ENCODE results near the gene AGO4.
"Not testable (repeated sequence)": the region's sequence is repeated elsewhere in the genome, so short reads cannot be mapped to it uniquely, and the experiment has no call there.

Gene AGO4

DNA sequence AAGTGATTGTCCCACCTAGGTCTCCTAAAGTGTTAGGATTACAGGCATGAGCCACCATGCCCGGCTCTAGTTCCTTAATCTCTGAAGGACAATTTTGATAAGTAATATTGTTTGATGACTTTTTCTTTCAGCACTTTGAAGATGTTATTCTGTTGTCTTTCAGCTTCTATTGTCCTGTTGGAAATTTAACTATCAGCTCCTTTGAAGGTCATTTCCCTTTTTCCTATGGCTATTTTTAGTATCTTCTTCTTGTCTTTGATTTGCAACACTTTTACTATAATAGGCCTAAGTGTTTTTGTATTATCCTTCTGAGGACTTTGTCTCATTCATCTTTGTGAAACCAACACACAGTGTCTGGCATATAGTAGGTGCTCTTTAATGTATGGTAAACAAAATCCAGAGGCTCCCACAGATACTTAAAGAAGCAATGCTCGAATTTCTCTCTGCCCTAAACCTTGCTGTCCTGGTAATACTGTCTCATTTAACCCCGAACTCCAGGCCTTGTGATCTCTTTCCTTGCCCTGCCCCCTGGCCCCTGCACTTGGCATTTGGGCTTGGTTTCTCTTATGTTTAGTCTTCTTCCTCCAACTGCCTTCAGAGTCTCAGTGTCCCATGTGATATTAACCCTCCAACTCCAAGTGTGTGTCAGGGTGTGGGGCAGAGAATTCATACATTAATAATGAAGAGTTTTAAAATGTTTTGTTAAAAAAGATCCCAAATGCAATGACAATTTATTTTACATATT is 56.2 kb downstream of the AGO4 start:
- no peak for DNase-seq (ENCODE audit: low read depth)

DNA sequence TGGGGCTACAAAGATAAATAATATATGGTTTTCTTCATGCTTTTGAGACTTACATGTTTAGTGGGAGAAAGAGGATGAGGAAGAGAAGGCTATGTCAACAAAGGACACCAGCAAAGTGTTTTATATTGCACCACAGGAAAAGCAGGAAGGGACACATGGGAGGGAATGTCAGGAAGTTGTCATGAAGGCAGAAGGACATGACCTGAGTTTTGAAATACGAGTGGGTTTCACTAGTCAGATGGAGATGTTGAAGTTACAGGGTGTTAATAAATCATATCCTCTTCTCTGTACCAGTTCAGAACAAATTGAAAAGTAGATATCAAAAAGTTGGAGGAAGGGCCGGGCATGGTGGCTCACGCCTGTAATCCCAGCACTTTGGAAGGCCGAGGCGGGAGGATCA is 57.0 kb downstream of the AGO4 start:
- no peak for DNase-seq (ENCODE audit: low read depth)

DNA sequence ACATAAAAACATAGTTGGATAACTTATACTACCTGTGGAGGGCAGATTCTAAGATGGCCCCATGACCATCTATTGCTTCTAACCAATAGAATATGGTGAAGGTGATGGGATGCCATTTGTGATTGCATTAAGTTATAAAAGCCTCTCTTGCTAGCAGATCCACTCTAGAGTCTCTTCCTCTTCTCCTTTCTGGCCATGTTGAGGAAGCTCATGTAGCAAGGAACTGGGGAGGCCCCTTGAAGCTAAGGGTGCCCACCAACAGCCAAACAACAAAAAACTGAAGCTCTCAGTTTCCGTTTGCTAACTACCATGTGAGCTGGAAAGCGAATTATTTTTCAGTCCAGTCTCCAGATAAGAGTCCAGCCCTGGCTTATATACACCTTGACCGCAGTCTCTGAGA is 59.2 kb downstream of the AGO4 start:
- no peak for DNase-seq (ENCODE audit: low read depth)

DNA sequence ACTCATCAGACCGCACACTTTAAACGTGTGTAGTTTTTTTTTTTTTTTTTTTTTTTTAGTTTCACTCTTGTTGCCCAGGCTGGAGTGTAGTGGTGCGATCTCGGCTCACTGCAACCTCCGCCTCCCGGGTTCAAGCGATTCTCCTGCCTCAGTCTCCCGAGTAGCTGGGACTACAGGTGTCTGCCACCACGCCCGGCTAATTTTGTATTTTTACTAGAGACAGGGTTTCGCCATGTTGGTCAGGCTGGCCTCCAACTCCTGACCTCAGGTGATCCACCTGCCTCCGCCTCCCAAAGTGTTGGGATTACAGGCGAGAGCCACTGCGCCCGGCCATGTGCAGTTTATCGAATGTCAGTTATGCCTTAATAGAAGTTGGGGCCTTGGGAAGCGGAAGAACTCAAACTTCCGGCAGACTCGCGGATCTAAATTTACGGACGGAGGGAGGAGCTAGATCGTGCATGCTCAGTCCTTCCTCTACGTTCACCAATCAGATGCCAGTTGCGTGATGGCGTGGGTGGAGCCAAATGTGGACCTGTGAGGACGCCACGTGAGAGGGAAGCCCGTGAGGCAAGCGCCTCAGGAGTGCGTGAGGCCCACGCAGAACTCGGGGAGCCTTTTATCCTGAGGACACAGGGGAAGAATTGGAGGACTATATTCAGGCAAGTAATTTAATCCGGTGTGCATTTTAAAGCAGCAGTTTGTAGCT is 61.6 kb downstream of the AGO4 start:
- not testable (repeated sequence) for DNase-seq (ENCODE audit: low read depth)

DNA sequence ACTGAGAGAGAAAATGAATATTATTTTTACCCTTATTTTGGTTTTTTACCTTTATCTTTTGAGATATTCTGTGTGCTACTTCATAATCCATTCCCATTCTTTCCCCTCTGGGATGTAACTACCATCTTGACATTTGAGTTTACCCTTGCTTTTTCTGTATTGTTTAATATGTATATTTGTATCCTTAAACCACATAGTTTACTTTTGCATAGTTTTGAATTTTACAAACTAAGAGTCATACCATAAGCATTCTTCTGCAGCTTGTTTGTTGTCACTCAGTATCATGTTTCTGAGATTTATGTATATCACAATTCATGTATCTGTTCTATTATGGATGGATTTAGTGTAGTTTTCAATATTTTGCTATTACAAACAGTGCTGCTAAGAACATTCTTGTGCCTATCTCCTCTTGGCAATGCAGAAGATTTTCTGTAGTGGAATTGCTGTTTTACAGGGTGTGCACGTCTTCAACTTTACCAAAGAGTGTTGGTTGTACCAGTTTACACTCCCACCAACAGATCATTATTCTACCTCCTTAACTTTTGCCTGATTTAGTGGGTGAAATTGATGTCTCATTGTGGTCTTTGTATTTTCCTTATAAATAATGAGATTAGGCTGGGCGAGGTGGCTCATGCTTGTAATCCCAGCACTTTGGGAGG is 63.0 kb downstream of the AGO4 start:
- no peak for DNase-seq (ENCODE audit: low read depth)

DNA sequence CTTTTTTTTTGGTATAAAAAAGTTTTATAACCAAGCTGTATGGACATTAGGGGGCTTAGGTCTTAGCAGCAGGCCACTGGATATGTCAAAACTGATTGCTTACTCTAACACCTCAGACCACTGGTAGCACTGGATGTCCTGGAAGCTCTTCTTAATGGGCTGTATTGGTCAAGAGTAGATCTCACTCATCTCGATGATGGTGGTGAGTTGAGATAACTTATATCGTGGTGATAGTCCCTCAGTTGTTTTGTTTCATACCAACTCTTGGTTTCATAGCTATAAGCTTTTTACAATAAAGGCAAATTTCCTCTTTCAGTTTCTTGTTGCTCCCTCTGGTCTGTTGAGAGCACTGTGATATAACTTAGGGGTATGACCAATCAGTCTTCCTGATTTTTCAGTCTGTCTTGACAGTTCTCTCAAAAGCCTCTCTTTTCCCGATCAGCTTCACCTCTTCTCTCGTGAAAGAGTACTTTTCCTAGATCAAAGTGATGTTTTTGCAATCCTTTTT is 65.5 kb downstream of the AGO4 start:
- DNase-seq (ENCODE audit: low read depth), result no peak

DNA sequence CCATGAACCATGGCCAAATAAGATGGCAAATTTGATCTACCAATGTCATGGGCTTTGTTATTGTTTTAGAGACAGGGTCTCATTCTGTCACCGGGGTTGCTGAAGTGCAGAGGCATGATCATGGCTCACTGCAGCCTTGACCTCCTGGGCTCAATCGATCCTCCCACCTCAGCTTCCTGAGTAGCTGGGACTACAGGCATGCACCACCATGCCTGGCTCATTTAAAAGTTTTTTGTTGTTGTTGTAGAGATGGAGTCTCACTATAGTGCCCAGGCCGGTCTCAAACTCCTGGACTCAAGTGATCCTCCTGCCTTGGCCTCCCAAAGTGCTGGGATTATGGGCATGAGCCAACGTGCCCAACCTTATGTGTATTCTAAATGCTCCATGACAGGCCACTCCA is 66.3 kb downstream of the AGO4 start:
- not testable (repeated sequence) for DNase-seq (ENCODE audit: low read depth)

DNA sequence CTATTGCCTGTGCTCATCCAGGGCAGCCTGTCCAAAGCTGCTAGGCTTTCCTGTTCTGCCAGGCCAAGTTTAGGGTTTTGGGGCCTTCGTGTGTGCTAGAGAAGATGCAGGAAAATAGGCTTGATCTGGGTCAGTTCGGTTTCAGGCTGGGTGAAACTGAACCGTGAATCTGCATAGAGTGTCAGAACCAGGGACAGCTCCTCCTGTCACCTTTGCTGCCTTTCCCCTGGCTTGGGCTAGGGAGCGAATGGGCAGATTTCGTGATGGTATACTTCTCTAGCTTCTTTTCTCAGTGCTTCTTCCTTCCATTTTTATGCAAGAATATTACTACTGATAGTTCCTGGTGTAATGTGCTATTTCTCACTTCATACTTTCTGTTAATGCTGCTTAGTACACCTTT is 69.2 kb downstream of the AGO4 start:
- no peak for DNase-seq (ENCODE audit: low read depth)

DNA sequence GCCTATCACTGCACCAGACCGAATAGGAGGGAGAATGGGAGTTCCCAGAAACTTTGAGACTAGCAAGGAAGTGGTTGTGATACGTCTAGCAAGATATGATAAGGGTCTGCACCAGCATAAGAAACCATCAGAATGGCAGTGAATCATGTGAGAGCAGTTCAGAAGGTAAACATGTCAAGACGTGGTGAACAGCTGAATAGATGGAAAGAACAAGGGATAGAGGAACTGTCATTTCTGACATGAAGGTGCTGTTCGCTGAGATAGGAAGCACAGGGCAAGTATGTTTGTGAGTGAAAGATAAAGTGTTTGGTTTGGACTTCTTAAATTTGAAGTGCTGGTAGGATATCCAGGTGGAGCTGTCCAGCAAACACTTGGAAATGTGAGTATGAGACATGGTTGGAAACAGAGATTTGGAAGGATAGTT is 74.0 kb downstream of the AGO4 start:
- DNase-seq (ENCODE audit: low read depth), result no peak

DNA sequence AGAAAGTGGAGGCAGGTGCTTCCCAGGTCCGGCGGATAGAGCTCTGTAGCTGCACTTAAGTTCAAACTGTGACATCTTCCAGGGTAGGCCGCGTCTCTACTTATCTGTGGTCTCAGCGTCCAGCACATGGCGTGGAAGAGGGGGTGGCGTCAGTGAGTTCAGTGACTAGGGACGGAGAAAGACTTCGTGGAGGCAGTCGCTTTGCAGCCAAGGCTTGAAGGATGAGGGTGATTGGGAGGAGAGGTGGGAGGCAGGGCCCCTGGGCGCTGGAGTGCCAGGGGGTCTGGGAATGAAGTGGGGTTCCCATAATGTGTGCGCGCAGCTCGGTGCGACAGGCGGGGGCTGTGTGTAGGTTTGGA is 74.7 kb downstream of the AGO4 start:
- DNase-seq (ENCODE audit: low read depth), result no peak

DNA sequence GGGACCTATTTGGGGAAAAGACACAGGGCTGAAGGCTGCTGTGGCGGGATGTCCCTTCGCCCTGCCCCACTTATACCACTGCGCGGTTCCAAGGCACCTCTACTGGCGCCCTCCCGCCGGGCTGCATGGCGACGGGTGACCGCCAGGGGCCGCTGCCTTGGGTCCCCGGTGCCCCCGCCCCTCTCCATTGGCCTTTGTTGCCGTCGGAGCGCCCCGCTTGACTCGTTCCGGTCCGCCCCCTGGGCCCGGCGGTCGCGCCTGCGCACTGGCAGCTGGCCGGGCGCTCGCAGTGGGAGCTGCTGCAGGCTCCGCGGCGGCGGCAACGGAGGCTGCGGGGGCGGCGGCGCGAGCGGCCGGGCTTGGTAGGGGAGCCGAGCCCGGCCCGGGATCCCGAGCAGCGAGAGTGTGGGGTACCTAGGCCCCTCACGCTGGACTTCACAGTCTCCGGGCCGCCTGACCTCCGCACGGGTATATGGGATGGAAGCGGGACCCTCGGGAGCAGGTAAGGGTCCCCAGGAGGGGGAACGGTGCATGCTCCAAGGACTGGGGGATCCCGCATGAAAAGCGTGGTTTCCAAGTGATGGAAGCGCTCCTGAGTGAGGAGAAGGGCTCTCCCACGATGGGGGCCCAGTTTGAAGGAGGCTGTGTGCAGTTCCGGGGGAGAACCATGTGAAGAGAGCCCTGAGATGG is 75.3 kb downstream of the AGO4 start, which contains the start of gene AGO1:
AGO1 (plus strand) TSS at position 265 of the 690 bp plus-strand sequence; CDS start at position 478, 213 bp downstream.
- DNase-seq (ENCODE audit: low read depth), result peak; percentile 96

DNA sequence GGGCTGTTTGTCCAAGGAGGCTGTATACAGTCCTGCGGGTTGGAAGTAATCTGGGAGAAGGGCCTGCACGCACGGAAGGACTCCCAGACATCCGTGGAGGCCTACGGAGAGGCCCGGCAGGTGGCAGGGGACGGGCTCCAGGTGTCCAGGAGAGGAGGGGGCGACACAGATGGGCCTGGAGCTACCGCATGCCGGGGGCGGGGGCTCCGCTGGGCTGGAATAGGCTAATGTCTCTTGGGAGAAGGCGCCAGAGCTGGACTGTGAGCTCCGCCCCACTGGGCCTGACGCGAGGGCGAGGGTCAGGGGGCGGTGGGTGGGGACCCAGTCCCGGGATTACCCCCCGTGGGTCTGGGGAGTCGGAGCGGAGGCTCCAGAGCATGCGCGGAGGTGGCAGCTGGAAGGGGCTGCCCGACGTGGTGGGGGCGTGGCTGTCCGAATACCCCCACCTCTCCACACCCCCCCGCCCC is 75.9 kb downstream of the AGO4 start:
- DNase-seq (ENCODE audit: low read depth), result no peak

DNA sequence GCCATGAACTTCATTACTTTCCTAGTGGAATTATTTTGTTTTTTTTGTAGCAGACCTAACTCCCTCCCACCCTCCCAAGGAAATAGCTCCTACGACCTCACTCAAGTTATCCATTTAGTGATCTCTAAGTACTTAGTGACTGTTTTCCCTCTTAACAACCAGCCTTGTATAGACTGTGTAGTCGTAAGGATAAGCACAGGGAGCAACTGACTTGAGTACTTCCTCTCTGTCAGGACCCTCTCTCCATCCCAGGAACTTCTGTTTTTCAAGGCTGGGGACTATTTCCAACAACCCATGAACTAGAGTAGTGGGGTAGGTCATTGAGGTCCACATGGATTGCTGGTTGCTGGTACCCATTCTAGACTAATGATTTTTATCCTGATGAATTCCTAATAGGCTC is 77.1 kb downstream of the AGO4 start:
- DNase-seq (ENCODE audit: low read depth), result no peak

DNA sequence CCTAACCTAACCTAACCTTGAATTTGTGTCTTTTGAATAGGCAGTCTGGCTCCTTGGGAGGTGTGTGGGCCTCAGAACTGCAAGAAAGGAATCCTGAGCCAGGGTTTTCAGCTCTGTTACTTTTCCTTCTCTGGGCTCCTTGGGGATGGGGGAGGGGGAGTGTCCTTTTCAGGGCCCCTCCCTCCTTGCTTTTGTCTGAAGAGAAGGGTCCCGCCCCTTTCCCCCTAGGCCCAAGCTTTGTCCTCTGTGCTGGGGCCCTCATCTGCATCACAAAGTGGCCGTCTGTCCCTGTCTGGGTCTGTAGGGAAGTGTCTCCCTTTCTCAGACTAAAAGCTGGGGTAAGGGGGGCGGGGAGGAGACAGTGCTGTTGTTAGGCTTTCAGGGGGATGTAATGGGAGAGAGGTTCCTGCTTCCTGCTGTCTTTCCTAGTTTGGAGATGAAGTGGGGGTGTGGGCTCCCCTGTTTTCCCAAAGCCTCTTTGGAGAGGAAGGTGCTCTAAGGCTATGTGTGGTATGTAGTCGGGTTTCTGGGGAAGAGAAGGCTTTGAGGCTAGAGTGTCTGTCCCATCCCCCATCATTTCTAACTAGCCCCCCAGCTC is 78.2 kb downstream of the AGO4 start:
- DNase-seq (ENCODE audit: low read depth), result no peak

DNA sequence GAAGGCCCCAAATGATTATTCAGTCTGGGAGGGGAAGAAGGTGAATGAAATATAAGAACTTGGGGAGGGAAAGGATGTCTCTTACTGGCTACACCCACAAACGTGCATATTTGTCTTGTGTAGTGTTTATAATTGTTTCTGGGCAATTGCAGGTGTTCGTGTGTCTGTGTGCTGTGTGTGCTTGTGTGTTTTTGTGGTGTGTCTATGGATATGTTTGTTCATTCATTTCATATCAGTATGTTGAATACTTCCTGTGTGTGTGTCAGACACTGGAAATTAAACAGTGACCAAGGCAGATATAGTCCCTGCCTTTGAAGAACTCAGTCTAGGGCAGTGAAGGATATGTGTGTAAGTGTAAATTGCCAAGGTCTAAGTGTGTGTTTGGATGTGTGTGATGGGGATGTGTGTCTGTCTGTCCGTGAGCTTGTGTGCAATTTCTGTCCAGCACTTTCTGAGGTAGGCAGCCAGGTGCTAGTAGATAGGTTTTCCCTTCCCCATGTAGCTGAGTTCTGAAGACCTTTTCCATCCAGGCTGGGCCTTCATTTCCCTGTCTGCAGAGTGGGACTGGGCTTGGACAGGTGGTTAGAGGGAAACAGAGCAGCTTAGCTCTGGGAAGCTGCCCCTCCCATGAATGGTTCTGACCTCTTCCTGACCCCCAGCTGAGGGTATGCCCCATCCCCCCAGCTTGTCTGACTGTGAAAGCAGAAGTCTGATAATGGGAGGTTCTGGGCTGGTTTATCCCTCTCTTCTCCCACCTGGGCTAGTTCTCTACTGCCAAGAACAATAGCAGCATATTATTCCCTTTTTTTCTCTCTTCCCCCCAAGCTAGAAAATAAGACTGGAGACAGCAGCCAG is 79.0 kb downstream of the AGO4 start:
- no peak for DNase-seq (ENCODE audit: low read depth)

DNA sequence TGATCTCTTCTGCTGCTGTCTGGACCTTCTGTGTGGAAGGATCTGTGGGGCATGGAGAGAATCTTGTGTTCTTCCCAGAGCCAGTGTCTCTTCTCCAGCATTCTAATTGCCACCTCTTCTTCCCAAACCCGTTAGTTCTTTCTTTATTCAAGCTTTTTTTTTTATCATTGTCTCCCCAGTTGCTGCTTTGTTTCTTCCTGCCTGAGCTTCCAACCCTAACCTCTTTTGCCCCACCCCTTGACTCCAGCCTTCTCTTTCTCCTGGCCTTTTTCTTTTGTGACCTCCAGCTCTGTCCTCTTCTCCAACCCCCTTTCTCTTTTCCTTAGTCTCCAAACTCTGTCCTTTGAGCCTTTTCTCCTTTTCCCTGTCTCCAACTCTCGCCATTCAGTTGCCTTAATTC is 79.7 kb downstream of the AGO4 start:
- DNase-seq (ENCODE audit: low read depth), result no peak

DNA sequence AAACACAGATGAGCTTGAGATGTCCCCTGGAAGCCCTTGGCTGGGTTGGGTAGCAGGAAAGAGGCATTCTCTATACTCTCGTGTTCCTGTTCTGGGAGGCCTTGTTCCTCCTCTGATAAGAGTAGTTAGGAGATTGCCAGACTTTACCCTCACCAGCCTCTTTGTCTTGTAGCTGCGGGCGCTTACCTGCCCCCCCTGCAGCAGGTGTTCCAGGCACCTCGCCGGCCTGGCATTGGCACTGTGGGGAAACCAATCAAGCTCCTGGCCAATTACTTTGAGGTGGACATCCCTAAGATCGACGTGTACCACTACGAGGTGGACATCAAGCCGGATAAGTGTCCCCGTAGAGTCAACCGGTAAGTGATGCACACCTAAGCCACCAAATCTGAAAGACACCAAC is 80.4 kb downstream of the AGO4 start:
- no peak for DNase-seq (ENCODE audit: low read depth)

DNA sequence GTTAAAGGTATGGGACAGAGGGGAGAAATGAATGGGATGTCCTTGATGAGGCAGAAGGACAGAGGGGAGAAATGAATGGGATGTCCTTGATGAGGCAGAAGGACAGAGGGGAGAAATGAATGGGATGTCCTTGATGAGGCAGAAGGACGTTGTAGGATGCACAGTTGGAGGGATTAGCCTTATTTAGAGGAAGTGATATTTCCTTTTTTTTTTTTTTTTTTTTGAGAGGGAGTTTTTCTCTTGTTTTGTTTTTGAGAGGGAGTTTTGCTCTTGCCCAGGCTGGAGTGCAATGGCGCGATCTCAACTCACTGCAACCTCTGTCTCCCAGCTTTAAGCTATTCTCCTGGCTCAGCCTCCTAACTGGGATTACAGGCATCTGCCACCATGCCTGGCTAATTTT is 81.2 kb downstream of the AGO4 start:
- not testable (repeated sequence) for DNase-seq (ENCODE audit: low read depth)

DNA sequence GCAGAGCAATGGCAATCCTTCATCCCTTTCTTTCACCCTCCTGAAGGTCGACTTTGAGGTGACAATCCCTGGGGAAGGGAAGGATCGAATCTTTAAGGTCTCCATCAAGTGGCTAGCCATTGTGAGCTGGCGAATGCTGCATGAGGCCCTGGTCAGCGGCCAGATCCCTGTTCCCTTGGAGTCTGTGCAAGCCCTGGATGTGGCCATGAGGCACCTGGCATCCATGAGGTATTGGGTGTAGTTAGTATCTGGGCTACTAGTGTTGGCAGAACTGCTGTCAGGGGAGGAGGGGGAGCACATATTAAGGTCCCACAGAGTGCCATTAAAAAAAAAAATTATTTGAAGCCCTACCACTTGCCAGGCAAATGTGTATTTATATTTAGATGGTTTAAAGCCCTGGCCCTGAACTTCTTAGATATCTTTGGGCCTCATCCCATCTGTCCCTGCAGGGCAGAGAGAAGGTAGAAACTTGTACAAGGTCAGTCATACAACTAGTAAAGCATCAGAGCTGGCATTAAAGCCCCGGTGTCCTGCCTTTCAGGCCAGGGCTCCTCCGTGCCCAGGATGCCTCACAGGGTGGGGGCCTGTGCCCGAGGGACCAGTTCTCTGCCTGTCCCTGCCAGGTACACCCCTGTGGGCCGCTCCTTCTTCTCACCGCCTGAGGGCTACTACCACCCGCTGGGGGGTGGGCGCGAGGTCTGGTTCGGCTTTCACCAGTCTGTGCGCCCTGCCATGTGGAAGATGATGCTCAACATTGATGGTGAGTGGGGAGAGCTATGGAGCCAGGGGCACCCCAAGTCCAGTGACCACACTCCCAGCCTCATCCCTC is 85.4 kb downstream of the AGO4 start:
- DNase-seq (ENCODE audit: low read depth), result no peak

DNA sequence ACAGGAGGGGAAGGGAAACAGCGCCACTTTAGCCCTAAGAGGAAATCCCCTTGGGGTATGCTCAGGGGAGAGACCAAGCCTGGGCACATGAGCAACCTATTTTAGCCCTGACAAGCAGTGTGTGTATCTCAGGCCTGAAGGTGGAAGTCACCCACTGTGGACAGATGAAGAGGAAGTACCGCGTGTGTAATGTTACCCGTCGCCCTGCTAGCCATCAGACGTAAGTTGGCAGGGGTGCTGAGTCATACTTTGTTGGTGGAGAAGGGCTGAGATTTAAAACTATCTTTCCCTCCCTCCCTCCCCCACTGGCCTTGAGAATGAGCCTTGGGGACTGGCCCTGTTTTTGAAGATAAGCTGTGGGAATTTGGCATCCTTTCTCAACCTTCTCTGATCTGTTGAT is 86.4 kb downstream of the AGO4 start:
- DNase-seq (ENCODE audit: low read depth), result no peak
